Activated T-cell treated with anti-CD3 and anti-CD28 coated beads, Interleukin-2, amount 50 U/mL, for 72 hours (primary cell): ENCODE data around the gene GPR32. TPM values are rescaled to one million over a fixed set of nuclear protein-coding genes. Genes with fewer than 3 reads are reported as not detected.
A peak's percentile ranks its signal among the peaks of the same experiment; 100 is the strongest.

Source experiments
- ATAC-seq, 2 donors: fragments of 150-1000 bp; cut with Tn5 transposase; replicated peaks in 1 of 2; 2 replicates each; pipeline ENCODE4 v1.10.0; 2021; ENCODE audit warnings: moderate library complexity in 2 of 2, mild to moderate bottlenecking in 1 of 2
- DNase-seq, 2 donors: peaks; one replicate each; pipeline ENCODE4 v3.0.0; 2021 to 2022; ENCODE audit warnings: mixed read lengths in 1 of 2
- H3K27ac Mint-ChIP-seq: one replicate; pipeline ENCODE4 v1.8.0; 2022; ENCODE audit warnings: mild to moderate bottlenecking, moderate library complexity, mixed read lengths
- H3K27me3 Mint-ChIP-seq: one replicate; pipeline ENCODE4 v1.8.0; 2022; ENCODE audit warnings: low read depth, mixed read lengths
- H3K36me3 Mint-ChIP-seq, 2 donors: one replicate each; pipeline ENCODE4 v1.8.0; 2022; ENCODE audit warnings: mixed read lengths in 2 of 2, mild to moderate bottlenecking in 1 of 2; ENCODE audit not compliant: insufficient read depth in 2 of 2
- H3K4me1 Mint-ChIP-seq: one replicate; pipeline ENCODE4 v1.8.0; 2022; ENCODE audit warnings: low read depth, mixed read lengths
- H3K4me3 Mint-ChIP-seq, 2 donors: one replicate each; pipeline ENCODE4 v1.8.0; 2022; ENCODE audit warnings: mild to moderate bottlenecking in 2 of 2, mixed read lengths in 2 of 2, moderate library complexity in 2 of 2
- H3K9me3 Mint-ChIP-seq, 2 donors: one replicate each; pipeline ENCODE4 v1.8.0; 2022; ENCODE audit warnings: mixed read lengths in 2 of 2
- total RNA-seq, 2 donors: library from RNA; stranded (reverse); gene quantifications; one replicate each; pipeline ENCODE4 v1.2.3, GENCODE V29; 2022

Gene GPR32
- total RNA-seq, 2 donors from 2014 or later, result not detected

- peaks cover 5 to 8% of the 10 kb centered on the region in 2 donors for H3K36me3 Mint-ChIP-seq
- no peaks in the 10 kb centered on the region for H3K9me3 Mint-ChIP-seq
- no peak for DNase-seq
- no peak for ATAC-seq
- H3K4me1 Mint-ChIP-seq, result no peaks in the 10 kb centered on the region
- no peaks in the 10 kb centered on the region for H3K27me3 Mint-ChIP-seq
- no peak overlapping the region for H3K4me3 Mint-ChIP-seq
- no peak overlapping the region for H3K27ac Mint-ChIP-seq
Measured at GRCh38 chr19:50793558-50794065, 23.3 kb downstream of the GPR32 start.

GRCh38 chr19:50794074-50794875 lies 24.0 kb downstream of the GPR32 start:
- Mint-ChIP-seq H3K27ac (peak overlapping the region; percentile 61), H3K36me3 (peaks cover 5 to 8% of the 10 kb centered on the region in 2 donors), H3K27me3 (no peaks in the 10 kb centered on the region), H3K4me1 (no peaks in the 10 kb centered on the region), H3K9me3 (no peaks in the 10 kb centered on the region), H3K4me3 (peak overlapping the region in 1 of 2 donors; percentile 16)
- ATAC-seq (peak; percentile 8 to 32), DNase-seq (peak; percentile 40 to 45)

GRCh38 chr19:50794876-50795663 lies 24.8 kb downstream of the GPR32 start:
- peak; percentile 2 to 10 for ATAC-seq
- H3K27me3 Mint-ChIP-seq, result no peaks in the 10 kb centered on the region
- H3K4me3 Mint-ChIP-seq, result no peak overlapping the region
- no peaks in the 10 kb centered on the region for H3K4me1 Mint-ChIP-seq
- no peak for DNase-seq
- peaks cover 5 to 10% of the 10 kb centered on the region in 2 donors for H3K36me3 Mint-ChIP-seq
- no peaks in the 10 kb centered on the region for H3K9me3 Mint-ChIP-seq
- H3K27ac Mint-ChIP-seq, result no peak overlapping the region

GRCh38 chr19:50795664-50796073 lies 25.4 kb downstream of the GPR32 start:
- H3K9me3 Mint-ChIP-seq, result no peaks in the 10 kb centered on the region
- no peak overlapping the region for H3K27ac Mint-ChIP-seq
- H3K4me3 Mint-ChIP-seq, result no peak overlapping the region
- H3K36me3 Mint-ChIP-seq, result peaks cover 5 to 13% of the 10 kb centered on the region in 2 donors
- ATAC-seq (no peak), DNase-seq (no peak)
- H3K27me3 Mint-ChIP-seq, result no peaks in the 10 kb centered on the region
- H3K4me1 Mint-ChIP-seq, result no peaks in the 10 kb centered on the region

- Mint-ChIP-seq H3K27ac (no peak overlapping the region), H3K27me3 (no peaks in the 10 kb centered on the region), H3K9me3 (no peaks in the 10 kb centered on the region), H3K36me3 (peaks cover 6 to 18% of the 10 kb centered on the region in 2 donors), H3K4me3 (no peak overlapping the region), H3K4me1 (peaks cover 4% of the 10 kb centered on the region)
- ATAC-seq, result peak in 1 of 2 donors; percentile 10
- no peak for DNase-seq
Measured at GRCh38 chr19:50796128-50796633, 25.9 kb downstream of the GPR32 start.

- no peaks in the 10 kb centered on the region for H3K27me3 Mint-ChIP-seq
- H3K9me3 Mint-ChIP-seq, result no peaks in the 10 kb centered on the region
- no peak for ATAC-seq
- peaks cover 11% of the 10 kb centered on the region for H3K4me1 Mint-ChIP-seq
- no peak overlapping the region for H3K4me3 Mint-ChIP-seq
- DNase-seq, result no peak
- peaks cover 7 to 20% of the 10 kb centered on the region in 2 donors for H3K36me3 Mint-ChIP-seq
- H3K27ac Mint-ChIP-seq, result no peak overlapping the region
Measured at GRCh38 chr19:50796634-50797428, 26.6 kb downstream of the GPR32 start.

- H3K27ac Mint-ChIP-seq, result no peak overlapping the region
- H3K4me1 Mint-ChIP-seq, result peaks cover 16% of the 10 kb centered on the region
- H3K9me3 Mint-ChIP-seq, result no peaks in the 10 kb centered on the region
- H3K36me3 Mint-ChIP-seq, result peaks cover 9 to 23% of the 10 kb centered on the region in 2 donors
- ATAC-seq (no peak), DNase-seq (no peak)
- H3K27me3 Mint-ChIP-seq, result no peaks in the 10 kb centered on the region
- H3K4me3 Mint-ChIP-seq, result no peak overlapping the region
Measured at GRCh38 chr19:50797429-50797780, 27.1 kb downstream of the GPR32 start.

- DNase-seq (no peak), ATAC-seq (peak in 1 of 2 donors; percentile 7)
- H3K27me3 Mint-ChIP-seq, result no peaks in the 10 kb centered on the region
- no peak overlapping the region for H3K27ac Mint-ChIP-seq
- no peaks in the 10 kb centered on the region for H3K9me3 Mint-ChIP-seq
- H3K4me3 Mint-ChIP-seq, result no peak overlapping the region
- peaks cover 12 to 28% of the 10 kb centered on the region in 2 donors for H3K36me3 Mint-ChIP-seq
- peaks cover 23% of the 10 kb centered on the region for H3K4me1 Mint-ChIP-seq
Measured at GRCh38 chr19:50797781-50798658, 27.8 kb downstream of the GPR32 start.

GRCh38 chr19:50798659-50799546 lies 28.6 kb downstream of the GPR32 start:
- H3K4me3 Mint-ChIP-seq, result no peak overlapping the region
- H3K27ac Mint-ChIP-seq, result no peak overlapping the region
- H3K36me3 Mint-ChIP-seq, result peaks cover 16 to 36% of the 10 kb centered on the region in 2 donors
- ATAC-seq, result no peak
- DNase-seq, result no peak
- no peaks in the 10 kb centered on the region for H3K9me3 Mint-ChIP-seq
- H3K27me3 Mint-ChIP-seq, result no peaks in the 10 kb centered on the region
- H3K4me1 Mint-ChIP-seq, result peaks cover 28% of the 10 kb centered on the region

GRCh38 chr19:50799547-50799851 lies 29.2 kb downstream of the GPR32 start:
- Mint-ChIP-seq H3K4me1 (peaks cover 30% of the 10 kb centered on the region), H3K9me3 (no peaks in the 10 kb centered on the region), H3K27ac (no peak overlapping the region), H3K4me3 (no peak overlapping the region), H3K36me3 (peaks cover 18 to 38% of the 10 kb centered on the region in 2 donors), H3K27me3 (no peaks in the 10 kb centered on the region)
- ATAC-seq, result no peak
- no peak for DNase-seq

GRCh38 chr19:50801107-50801506 lies 30.8 kb downstream of the GPR32 start:
- Mint-ChIP-seq H3K4me1 (peaks cover 41% of the 10 kb centered on the region), H3K36me3 (peaks cover 18 to 38% of the 10 kb centered on the region in 2 donors), H3K27ac (peak overlapping the region; percentile 66), H3K27me3 (no peaks in the 10 kb centered on the region), H3K9me3 (no peaks in the 10 kb centered on the region), H3K4me3 (peak overlapping the region; percentile 39 to 100)
- DNase-seq (no peak), ATAC-seq (no peak)
